ENCODE data around the gene STRIP2. TPM values are rescaled to one million over a fixed set of nuclear protein-coding genes. Genes with fewer than 3 reads are reported as not detected.
"Not testable (repeated sequence)": the region's sequence is repeated elsewhere in the genome, so short reads cannot be mapped to it uniquely, and the experiment has no call there.

Gene STRIP2
- total RNA-seq, 1 donor from 2014 or later, result 9.1 TPM

GRCh38 chr7:129468087-129468486 lies 33.9 kb downstream of the STRIP2 start:
- no peak overlapping the region for H3K4me3 Mint-ChIP-seq (ENCODE audit: unreplicated experiment)
- no peak overlapping the region for H3K27ac Mint-ChIP-seq (ENCODE audit: unreplicated experiment)
- no peaks in the 10 kb centered on the region for H3K36me3 Mint-ChIP-seq (ENCODE audit: low read depth, unreplicated experiment)
- no peaks in the 10 kb centered on the region for H3K27me3 Mint-ChIP-seq (ENCODE audit: unreplicated experiment)
- peaks cover 6% of the 10 kb centered on the region for H3K4me1 Mint-ChIP-seq (ENCODE audit: unreplicated experiment)
- no peaks in the 10 kb centered on the region for H3K9me3 Mint-ChIP-seq (ENCODE audit: unreplicated experiment)
- TF ChIP-seq, protein P1, sequence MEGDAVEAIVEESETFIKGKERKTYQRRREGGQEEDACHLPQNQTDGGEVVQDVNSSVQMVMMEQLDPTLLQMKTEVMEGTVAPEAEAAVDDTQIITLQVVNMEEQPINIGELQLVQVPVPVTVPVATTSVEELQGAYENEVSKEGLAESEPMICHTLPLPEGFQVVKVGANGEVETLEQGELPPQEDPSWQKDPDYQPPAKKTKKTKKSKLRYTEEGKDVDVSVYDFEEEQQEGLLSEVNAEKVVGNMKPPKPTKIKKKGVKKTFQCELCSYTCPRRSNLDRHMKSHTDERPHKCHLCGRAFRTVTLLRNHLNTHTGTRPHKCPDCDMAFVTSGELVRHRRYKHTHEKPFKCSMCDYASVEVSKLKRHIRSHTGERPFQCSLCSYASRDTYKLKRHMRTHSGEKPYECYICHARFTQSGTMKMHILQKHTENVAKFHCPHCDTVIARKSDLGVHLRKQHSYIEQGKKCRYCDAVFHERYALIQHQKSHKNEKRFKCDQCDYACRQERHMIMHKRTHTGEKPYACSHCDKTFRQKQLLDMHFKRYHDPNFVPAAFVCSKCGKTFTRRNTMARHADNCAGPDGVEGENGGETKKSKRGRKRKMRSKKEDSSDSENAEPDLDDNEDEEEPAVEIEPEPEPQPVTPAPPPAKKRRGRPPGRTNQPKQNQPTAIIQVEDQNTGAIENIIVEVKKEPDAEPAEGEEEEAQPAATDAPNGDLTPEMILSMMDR (IDR thresholded peaks at IDR 0.05; ENCODE audit: unreplicated experiment), result no peak
- no peak for DNase-seq (ENCODE audit: low spot score)

DNA sequence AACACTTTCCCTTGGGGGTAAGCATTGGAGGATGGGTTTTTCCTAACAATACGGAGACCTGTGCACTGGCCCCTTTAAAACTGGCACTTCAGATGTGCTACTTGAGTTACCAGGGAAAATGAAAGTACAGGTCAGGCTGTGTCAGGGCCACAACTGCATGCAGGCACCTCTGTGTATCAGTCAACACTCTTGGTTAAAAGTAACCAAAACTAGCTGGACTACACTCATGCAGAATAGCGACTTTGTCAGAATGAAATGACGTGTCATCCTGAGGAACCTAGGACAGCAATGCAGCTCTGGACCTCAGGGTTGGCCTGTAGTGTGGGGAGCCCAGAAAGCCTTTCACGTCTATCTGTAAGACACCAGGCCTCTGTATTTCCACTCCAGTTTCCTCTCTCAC lies 34.3 kb downstream of the STRIP2 start:
- Mint-ChIP-seq H3K36me3 (ENCODE audit: low read depth, unreplicated experiment) (no peaks in the 10 kb centered on the region), H3K27ac (ENCODE audit: unreplicated experiment) (no peak overlapping the region), H3K9me3 (ENCODE audit: unreplicated experiment) (no peaks in the 10 kb centered on the region), H3K4me3 (ENCODE audit: unreplicated experiment) (no peak overlapping the region), H3K4me1 (ENCODE audit: unreplicated experiment) (peaks cover 6% of the 10 kb centered on the region), H3K27me3 (ENCODE audit: unreplicated experiment) (no peaks in the 10 kb centered on the region)
- no peak for DNase-seq (ENCODE audit: low spot score)
- TF ChIP-seq, protein P1 (IDR thresholded peaks at IDR 0.05; ENCODE audit: unreplicated experiment), result no peak

GRCh38 chr7:129469930-129470329 lies 35.7 kb downstream of the STRIP2 start:
- no peak overlapping the region for H3K4me3 Mint-ChIP-seq (ENCODE audit: unreplicated experiment)
- H3K4me1 Mint-ChIP-seq (ENCODE audit: unreplicated experiment), result peaks cover 6% of the 10 kb centered on the region
- no peak for DNase-seq (ENCODE audit: low spot score)
- no peaks in the 10 kb centered on the region for H3K9me3 Mint-ChIP-seq (ENCODE audit: unreplicated experiment)
- no peaks in the 10 kb centered on the region for H3K27me3 Mint-ChIP-seq (ENCODE audit: unreplicated experiment)
- no peak overlapping the region for H3K27ac Mint-ChIP-seq (ENCODE audit: unreplicated experiment)
- TF ChIP-seq, protein P1 (IDR thresholded peaks at IDR 0.05; ENCODE audit: unreplicated experiment), result no peak
- H3K36me3 Mint-ChIP-seq (ENCODE audit: low read depth, unreplicated experiment), result peaks cover 1% of the 10 kb centered on the region

GRCh38 chr7:129470411-129470810 lies 36.2 kb downstream of the STRIP2 start:
- DNase-seq (ENCODE audit: low spot score), result no peak
- peaks cover 5% of the 10 kb centered on the region for H3K36me3 Mint-ChIP-seq (ENCODE audit: low read depth, unreplicated experiment)
- no peak overlapping the region for H3K27ac Mint-ChIP-seq (ENCODE audit: unreplicated experiment)
- TF ChIP-seq, protein P1 (IDR thresholded peaks at IDR 0.05; ENCODE audit: unreplicated experiment), result no peak
- H3K4me1 Mint-ChIP-seq (ENCODE audit: unreplicated experiment), result peaks cover 6% of the 10 kb centered on the region
- H3K9me3 Mint-ChIP-seq (ENCODE audit: unreplicated experiment), result no peaks in the 10 kb centered on the region
- no peak overlapping the region for H3K4me3 Mint-ChIP-seq (ENCODE audit: unreplicated experiment)
- no peaks in the 10 kb centered on the region for H3K27me3 Mint-ChIP-seq (ENCODE audit: unreplicated experiment)

- H3K27me3 Mint-ChIP-seq (ENCODE audit: unreplicated experiment), result no peaks in the 10 kb centered on the region
- TF ChIP-seq, protein P1 (IDR thresholded peaks at IDR 0.05; ENCODE audit: unreplicated experiment), result no peak
- H3K4me3 Mint-ChIP-seq (ENCODE audit: unreplicated experiment), result no peak overlapping the region
- peaks cover 5% of the 10 kb centered on the region for H3K36me3 Mint-ChIP-seq (ENCODE audit: low read depth, unreplicated experiment)
- DNase-seq (ENCODE audit: low spot score), result no peak
- peaks cover 6% of the 10 kb centered on the region for H3K4me1 Mint-ChIP-seq (ENCODE audit: unreplicated experiment)
- H3K9me3 Mint-ChIP-seq (ENCODE audit: unreplicated experiment), result no peaks in the 10 kb centered on the region
- H3K27ac Mint-ChIP-seq (ENCODE audit: unreplicated experiment), result no peak overlapping the region
Measured at GRCh38 chr7:129471402-129471827, 37.2 kb downstream of the STRIP2 start.

DNA sequence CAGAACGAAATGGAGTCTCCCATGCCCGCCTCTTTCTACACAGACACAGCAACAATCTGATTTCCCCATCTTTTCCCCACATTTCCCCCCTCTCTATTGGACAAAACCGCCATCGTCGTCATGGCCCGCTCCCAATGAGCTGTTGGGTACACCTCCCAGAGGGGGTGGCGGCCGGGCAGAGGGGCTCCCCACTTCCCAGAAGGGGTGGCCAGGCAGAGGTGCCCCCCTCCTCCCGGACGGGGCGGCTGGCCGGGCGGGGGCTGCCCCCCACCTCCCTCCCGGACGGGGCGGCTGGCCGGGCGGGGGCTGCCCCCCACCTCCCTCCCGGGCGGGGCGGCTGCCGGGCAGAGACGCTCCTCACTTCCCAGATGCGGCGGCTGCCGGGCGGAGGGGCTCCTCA lies 41.7 kb downstream of the STRIP2 start:
- not testable (repeated sequence) for H3K9me3 Mint-ChIP-seq (ENCODE audit: unreplicated experiment); H3K27me3 Mint-ChIP-seq (ENCODE audit: unreplicated experiment)

DNA sequence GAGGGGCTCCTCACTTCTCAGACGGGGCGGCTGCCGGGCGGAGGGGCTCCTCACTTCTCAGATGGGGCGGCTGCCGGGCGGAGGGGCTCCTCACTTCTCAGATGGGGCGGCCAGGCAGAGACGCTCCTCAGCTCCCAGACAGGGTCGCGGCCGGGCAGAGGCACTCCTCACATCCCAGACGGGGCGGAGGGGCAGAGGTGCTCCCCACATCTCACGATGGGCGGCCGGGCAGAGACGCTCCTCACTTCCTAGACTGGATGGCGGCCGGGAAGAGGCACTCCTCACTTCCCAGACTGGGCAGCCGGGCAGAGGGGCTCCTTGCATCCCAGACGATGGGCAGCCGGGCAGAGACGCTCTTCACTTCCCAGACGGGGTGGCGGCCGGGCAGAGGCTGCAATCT lies 42.2 kb downstream of the STRIP2 start:
- H3K27me3 Mint-ChIP-seq (ENCODE audit: unreplicated experiment); H3K27ac Mint-ChIP-seq (ENCODE audit: unreplicated experiment); H3K9me3 Mint-ChIP-seq (ENCODE audit: unreplicated experiment); H3K4me3 Mint-ChIP-seq (ENCODE audit: unreplicated experiment); DNase-seq (ENCODE audit: low spot score); H3K4me1 Mint-ChIP-seq (ENCODE audit: unreplicated experiment): not testable (repeated sequence)
- peaks cover 15% of the 10 kb centered on the region for H3K36me3 Mint-ChIP-seq (ENCODE audit: low read depth, unreplicated experiment)

More for the DNA sequence above, 41.7 kb downstream of the STRIP2 start:
- not testable (repeated sequence) for DNase-seq (ENCODE audit: low spot score); H3K4me1 Mint-ChIP-seq (ENCODE audit: unreplicated experiment); H3K27ac Mint-ChIP-seq (ENCODE audit: unreplicated experiment); H3K4me3 Mint-ChIP-seq (ENCODE audit: unreplicated experiment)
- peaks cover 15% of the 10 kb centered on the region for H3K36me3 Mint-ChIP-seq (ENCODE audit: low read depth, unreplicated experiment)
